ENCODE measurements around the gene DNA2. TPM values are rescaled to one million over a fixed set of nuclear protein-coding genes. Genes with fewer than 3 reads are reported as not detected.

The DNA2 gene
- total and polyA plus RNA-seq, 2 of the 13 experiments (the other 11 are each of a cell fraction or from before 2014, with no cell fraction given), result 4.8 to 27.3 TPM

DNA sequence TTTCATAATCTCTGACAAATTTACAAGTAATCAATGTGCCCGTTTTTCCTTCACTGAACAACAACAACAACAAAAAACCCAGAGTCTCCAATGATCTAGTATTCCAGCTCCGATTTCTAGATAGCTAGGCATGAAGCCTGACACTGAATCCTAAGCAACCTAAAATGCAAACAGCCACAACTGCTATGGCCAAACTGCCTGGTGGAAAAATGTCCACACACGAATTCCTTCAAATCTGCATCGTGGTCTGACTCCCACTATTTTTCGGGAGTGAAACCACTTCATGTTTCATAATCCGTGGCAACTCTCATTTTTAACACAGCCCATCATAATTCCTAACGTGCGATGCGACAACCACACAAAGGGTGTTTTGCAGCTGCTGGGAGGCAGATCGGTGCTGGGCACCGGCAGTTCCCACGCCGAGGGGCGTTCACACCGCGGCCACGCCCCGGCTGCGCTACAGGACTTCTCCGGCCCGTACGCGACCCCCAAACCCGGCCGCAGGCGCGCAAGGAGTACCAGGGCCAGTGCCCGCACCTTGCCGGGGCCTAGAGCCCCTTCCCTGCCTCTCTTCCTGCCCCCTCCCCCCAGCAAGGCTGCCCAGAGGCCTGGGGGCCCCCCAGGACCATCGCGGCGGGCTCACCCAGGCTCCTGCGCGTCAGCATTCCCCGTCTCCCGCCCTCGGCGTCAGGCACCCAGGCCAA lies 65.5 kb downstream of the DNA2 start (continued):
- TF ChIP-seq, protein P1, sequence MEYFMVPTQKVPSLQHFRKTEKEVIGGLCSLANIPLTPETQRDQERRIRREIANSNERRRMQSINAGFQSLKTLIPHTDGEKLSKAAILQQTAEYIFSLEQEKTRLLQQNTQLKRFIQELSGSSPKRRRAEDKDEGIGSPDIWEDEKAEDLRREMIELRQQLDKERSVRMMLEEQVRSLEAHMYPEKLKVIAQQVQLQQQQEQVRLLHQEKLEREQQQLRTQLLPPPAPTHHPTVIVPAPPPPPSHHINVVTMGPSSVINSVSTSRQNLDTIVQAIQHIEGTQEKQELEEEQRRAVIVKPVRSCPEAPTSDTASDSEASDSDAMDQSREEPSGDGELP (IDR thresholded peaks at IDR 0.05; ENCODE audit: borderline replicate concordance, low read depth), result no peak
- TF ChIP-seq NR3C1 (CRISPR knock-in tag; IDR thresholded peaks at IDR 0.05) (no peak), ZNF24 (IDR thresholded peaks at IDR 0.05) (no peak), SOX5 (CRISPR knock-in tag; IDR thresholded peaks at IDR 0.05; ENCODE audit: borderline replicate concordance) (no peak), NR1H2 (CRISPR knock-in tag; IDR thresholded peaks at IDR 0.05; ENCODE audit: borderline replicate concordance, low read depth) (no peak), ZBTB1 (CRISPR knock-in tag; IDR thresholded peaks at IDR 0.05; ENCODE audit: borderline replicate concordance) (no peak), HNRNPLL (IDR thresholded peaks at IDR 0.05; ENCODE audit: low read depth, low read length, poor library complexity, severe bottlenecking) (peak; percentile 30), ZBTB3 (CRISPR knock-in tag; IDR thresholded peaks at IDR 0.05; ENCODE audit: borderline replicate concordance, low read depth) (no peak), KLF12 (CRISPR knock-in tag; IDR thresholded peaks at IDR 0.05; ENCODE audit: borderline replicate concordance) (peak; percentile 16; the same call in 1 of the 2 replicates), GATA4 (IDR thresholded peaks at IDR 0.05; ENCODE audit: borderline replicate concordance, low read depth) (0 out of 2 replicates have a peak, but pooled peaks have one; percentile 2), RFX1 (IDR thresholded peaks at IDR 0.05) (no peak), MTA3 (CRISPR knock-in tag; IDR thresholded peaks at IDR 0.05) (no peak)
- TF ChIP-seq, protein P2, sequence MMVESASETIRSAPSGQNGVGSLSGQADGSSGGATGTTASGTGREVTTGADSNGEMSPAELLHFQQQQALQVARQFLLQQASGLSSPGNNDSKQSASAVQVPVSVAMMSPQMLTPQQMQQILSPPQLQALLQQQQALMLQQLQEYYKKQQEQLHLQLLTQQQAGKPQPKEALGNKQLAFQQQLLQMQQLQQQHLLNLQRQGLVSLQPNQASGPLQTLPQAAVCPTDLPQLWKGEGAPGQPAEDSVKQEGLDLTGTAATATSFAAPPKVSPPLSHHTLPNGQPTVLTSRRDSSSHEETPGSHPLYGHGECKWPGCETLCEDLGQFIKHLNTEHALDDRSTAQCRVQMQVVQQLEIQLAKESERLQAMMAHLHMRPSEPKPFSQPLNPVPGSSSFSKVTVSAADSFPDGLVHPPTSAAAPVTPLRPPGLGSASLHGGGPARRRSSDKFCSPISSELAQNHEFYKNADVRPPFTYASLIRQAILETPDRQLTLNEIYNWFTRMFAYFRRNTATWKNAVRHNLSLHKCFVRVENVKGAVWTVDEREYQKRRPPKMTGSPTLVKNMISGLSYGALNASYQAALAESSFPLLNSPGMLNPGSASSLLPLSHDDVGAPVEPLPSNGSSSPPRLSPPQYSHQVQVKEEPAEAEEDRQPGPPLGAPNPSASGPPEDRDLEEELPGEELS (CRISPR knock-in tag; IDR thresholded peaks at IDR 0.05), result no peak
- TF ChIP-seq, protein P3, sequence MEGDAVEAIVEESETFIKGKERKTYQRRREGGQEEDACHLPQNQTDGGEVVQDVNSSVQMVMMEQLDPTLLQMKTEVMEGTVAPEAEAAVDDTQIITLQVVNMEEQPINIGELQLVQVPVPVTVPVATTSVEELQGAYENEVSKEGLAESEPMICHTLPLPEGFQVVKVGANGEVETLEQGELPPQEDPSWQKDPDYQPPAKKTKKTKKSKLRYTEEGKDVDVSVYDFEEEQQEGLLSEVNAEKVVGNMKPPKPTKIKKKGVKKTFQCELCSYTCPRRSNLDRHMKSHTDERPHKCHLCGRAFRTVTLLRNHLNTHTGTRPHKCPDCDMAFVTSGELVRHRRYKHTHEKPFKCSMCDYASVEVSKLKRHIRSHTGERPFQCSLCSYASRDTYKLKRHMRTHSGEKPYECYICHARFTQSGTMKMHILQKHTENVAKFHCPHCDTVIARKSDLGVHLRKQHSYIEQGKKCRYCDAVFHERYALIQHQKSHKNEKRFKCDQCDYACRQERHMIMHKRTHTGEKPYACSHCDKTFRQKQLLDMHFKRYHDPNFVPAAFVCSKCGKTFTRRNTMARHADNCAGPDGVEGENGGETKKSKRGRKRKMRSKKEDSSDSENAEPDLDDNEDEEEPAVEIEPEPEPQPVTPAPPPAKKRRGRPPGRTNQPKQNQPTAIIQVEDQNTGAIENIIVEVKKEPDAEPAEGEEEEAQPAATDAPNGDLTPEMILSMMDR (CRISPR knock-in tag; IDR thresholded peaks at IDR 0.05), result no peak
- TF ChIP-seq, protein P4, sequence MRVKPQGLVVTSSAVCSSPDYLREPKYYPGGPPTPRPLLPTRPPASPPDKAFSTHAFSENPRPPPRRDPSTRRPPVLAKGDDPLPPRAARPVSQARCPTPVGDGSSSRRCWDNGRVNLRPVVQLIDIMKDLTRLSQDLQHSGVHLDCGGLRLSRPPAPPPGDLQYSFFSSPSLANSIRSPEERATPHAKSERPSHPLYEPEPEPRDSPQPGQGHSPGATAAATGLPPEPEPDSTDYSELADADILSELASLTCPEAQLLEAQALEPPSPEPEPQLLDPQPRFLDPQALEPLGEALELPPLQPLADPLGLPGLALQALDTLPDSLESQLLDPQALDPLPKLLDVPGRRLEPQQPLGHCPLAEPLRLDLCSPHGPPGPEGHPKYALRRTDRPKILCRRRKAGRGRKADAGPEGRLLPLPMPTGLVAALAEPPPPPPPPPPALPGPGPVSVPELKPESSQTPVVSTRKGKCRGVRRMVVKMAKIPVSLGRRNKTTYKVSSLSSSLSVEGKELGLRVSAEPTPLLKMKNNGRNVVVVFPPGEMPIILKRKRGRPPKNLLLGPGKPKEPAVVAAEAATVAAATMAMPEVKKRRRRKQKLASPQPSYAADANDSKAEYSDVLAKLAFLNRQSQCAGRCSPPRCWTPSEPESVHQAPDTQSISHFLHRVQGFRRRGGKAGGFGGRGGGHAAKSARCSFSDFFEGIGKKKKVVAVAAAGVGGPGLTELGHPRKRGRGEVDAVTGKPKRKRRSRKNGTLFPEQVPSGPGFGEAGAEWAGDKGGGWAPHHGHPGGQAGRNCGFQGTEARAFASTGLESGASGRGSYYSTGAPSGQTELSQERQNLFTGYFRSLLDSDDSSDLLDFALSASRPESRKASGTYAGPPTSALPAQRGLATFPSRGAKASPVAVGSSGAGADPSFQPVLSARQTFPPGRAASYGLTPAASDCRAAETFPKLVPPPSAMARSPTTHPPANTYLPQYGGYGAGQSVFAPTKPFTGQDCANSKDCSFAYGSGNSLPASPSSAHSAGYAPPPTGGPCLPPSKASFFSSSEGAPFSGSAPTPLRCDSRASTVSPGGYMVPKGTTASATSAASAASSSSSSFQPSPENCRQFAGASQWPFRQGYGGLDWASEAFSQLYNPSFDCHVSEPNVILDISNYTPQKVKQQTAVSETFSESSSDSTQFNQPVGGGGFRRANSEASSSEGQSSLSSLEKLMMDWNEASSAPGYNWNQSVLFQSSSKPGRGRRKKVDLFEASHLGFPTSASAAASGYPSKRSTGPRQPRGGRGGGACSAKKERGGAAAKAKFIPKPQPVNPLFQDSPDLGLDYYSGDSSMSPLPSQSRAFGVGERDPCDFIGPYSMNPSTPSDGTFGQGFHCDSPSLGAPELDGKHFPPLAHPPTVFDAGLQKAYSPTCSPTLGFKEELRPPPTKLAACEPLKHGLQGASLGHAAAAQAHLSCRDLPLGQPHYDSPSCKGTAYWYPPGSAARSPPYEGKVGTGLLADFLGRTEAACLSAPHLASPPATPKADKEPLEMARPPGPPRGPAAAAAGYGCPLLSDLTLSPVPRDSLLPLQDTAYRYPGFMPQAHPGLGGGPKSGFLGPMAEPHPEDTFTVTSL (CRISPR knock-in tag; IDR thresholded peaks at IDR 0.05; ENCODE audit: borderline replicate concordance), result no peak

Measured in HepG2 (cell line).